GM19328 (cell line): ENCODE measurements around the gene MEI4.

ENCODE experiments used
- ATAC-seq: cut with Tn5 transposase; IDR thresholded peaks from one replicate; pipeline ENCODE4 v1.9.1; 2021; ENCODE audit warnings: mild to moderate bottlenecking, moderate library complexity; ENCODE audit not compliant: unreplicated experiment

The MEI4 gene

DNA sequence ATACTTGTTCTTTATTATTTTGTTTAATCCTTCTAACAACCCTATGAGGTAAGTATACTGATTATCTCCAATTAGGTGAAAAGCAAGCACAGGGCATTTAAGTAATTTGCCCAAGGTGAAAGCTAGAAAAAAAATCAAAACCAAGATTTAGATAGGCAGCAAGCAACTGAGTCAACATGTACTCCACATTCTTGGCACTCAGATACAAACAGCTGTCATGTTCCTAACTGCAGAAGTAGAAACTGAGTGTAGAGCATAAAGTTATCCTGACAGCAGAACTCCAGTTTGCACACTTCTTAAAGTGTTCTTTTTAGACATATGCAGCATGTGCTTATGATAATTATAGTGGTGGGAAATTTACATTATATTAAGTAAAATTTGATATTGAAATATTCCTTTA, 278.1 kb downstream of the MEI4 start:
- no peak for ATAC-seq

DNA sequence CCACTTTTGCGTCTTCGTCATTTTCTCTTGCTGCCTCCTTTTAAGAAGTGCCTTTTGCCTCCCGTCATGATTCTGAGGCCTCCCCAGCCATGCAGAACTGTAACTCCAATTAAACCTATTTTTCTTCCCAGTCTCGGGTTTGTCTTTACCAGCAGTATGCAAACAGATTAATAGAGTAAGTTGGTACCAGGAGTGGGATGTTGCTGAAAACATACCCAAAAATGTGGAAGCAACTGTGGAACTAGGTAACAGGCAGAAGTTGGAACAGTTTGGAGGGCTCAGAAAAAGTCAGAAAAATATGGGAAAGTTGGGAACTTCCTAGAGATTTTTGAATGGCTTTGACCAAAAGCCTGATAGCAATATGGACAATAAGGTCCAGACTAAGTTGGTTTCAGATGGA, 309.2 kb downstream of the MEI4 start:
- ATAC-seq = no peak

DNA sequence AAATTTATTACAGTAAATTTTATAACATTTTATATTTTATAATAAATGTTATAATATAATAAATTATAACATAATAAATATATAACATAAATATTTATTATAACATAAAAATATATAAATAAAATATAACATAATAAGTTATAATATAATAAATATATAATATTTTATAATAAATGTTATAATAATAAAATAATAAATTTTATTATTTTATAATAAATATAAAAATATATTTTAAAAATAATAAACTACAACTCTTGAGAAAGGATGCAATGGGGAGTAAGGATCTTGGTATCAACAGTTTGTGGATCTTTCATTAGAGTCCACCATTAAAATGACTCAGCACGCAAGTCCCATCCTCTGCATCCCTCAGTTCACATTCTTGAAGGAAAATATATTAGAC, 312.6 kb downstream of the MEI4 start:
- ATAC-seq = no peak

DNA sequence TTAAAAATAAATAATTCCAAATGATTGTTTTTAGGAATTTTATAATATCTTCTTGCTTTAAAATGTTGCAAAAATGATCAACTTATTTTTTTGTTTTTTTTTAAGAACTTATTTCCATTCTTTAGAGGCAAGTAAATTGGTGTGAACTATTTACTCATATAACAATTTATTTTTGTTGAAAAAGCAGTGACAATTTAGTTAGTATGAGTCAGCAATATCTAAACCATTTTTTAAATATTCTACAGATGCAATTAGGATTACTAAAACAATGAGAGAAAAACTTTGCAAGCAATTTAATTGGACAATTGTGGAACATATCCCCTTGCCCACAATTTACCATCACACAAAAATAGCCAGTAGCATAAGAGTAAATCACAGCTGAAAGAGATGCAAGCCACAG, 319.5 kb downstream of the MEI4 start:
- ATAC-seq = no peak
